WI38 (cell line): Measurements from ENCODE around the gene PROC.
"Not testable (repeated sequence)": the region's sequence is repeated elsewhere in the genome, so short reads cannot be mapped to it uniquely, and the experiment has no call there.

Experiments
- H3K4me3 ChIP-seq: 2 replicates; pipeline ENCODE4 v1.5.1; 2011; ENCODE audit warnings: low read depth, mild to moderate bottlenecking, control low read depth, low read length
- TF ChIP-seq, protein P1 (sequence below): IDR thresholded peaks from 2 replicates; pipeline ENCODE4 v1.5.1; 2012; ENCODE audit warnings: low read depth, mild to moderate bottlenecking, control low read depth, low read length

Gene PROC

DNA sequence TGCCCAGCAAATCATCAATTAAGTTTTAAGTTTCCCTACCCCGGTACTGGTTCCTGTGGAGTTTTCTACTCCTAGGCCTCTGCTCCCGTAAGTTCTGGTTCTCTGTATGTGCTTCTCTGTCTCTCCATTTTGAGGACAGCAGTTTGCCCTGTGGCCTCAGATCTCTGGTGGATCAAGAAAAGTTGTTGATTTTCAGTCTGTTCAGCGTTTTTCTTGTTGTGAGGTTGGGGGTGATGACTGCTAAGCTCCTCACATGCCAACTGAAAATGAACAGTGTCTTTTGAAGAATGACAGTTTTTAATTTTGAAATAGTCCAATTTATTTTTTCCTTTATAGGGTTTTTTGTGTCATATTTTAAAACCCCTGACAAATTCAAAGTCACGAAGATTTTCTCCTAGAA lies 31.7 kb downstream of the PROC start:
- no peak overlapping the region for H3K4me3 ChIP-seq
- TF ChIP-seq, protein P1, sequence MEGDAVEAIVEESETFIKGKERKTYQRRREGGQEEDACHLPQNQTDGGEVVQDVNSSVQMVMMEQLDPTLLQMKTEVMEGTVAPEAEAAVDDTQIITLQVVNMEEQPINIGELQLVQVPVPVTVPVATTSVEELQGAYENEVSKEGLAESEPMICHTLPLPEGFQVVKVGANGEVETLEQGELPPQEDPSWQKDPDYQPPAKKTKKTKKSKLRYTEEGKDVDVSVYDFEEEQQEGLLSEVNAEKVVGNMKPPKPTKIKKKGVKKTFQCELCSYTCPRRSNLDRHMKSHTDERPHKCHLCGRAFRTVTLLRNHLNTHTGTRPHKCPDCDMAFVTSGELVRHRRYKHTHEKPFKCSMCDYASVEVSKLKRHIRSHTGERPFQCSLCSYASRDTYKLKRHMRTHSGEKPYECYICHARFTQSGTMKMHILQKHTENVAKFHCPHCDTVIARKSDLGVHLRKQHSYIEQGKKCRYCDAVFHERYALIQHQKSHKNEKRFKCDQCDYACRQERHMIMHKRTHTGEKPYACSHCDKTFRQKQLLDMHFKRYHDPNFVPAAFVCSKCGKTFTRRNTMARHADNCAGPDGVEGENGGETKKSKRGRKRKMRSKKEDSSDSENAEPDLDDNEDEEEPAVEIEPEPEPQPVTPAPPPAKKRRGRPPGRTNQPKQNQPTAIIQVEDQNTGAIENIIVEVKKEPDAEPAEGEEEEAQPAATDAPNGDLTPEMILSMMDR, result no peak

GRCh38 chr2:127451981-127452380 lies 33.8 kb downstream of the PROC start:
- TF ChIP-seq, protein P1, result no peak
- no peak overlapping the region for H3K4me3 ChIP-seq

DNA sequence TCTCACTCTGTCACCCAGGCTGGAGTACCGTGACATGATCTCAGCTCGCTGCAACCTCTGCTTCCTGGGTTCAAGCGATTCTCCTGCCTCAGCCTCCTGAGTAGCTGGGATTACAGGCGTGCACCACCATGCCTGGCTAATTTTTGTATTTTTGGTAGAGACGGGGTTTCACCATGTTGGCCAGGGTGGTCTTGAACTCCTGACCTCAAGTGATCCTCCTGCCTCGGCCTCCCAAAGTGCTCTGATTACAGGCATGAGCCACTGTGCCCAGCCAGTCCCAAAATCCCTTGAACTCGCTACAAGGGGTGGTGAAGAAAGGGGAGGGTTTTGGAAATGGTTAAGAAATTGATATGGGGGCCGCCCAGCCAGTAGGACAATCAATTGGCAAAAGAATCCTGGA lies 34.2 kb downstream of the PROC start:
- H3K4me3 ChIP-seq, result not testable (repeated sequence)

DNA sequence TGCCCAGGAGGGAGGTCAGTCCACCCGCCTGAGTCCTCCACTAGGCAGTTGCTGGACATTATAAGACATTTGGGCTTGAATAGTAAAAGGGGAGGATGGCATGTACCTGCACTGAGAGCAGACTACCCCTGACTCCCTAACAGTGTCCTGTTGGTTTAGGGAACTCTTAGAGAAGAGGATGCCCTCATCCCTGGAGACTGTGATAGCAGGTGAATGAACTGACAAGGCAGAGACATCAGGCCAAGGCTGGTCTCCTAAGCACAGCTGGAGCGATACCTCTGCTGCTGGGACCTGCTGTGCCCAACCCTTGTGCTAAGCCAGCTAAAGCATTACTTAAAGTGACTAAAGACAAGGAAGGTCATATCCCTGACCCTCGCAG lies 34.8 kb downstream of the PROC start:
- no peak overlapping the region for H3K4me3 ChIP-seq
- TF ChIP-seq, protein P1, result no peak

GRCh38 chr2:127453392-127454171 lies 35.4 kb downstream of the PROC start:
- TF ChIP-seq, protein P1, result no peak
- H3K4me3 ChIP-seq, result no peak overlapping the region

GRCh38 chr2:127454595-127455565 lies 36.7 kb downstream of the PROC start:
- no peak overlapping the region for H3K4me3 ChIP-seq
- TF ChIP-seq, protein P1, result no peak

- TF ChIP-seq, protein P1, result no peak
- no peak overlapping the region for H3K4me3 ChIP-seq
Measured at GRCh38 chr2:127455566-127456493, 37.6 kb downstream of the PROC start.
